Measurements from ENCODE around the gene ZBTB43.

GRCh38 chr9:126809068-126809467, 4.2 kb downstream of the ZBTB43 start:
- TF ChIP-seq CTCF (conservative IDR thresholded peaks at IDR 0.05; ENCODE audit: low read depth in 2 of 2) (no peak), REST (IDR thresholded peaks at IDR 0.05; ENCODE audit: unreplicated experiment) (no peak), EZH2phosphoT487 (IDR thresholded peaks at IDR 0.05; ENCODE audit: unreplicated experiment) (no peak), POLR2AphosphoS5 (IDR thresholded peaks at IDR 0.05; ENCODE audit: low read depth) (no peak), JUNB (IDR thresholded peaks at IDR 0.05; ENCODE audit: unreplicated experiment) (no peak), EZH2 (IDR thresholded peaks at IDR 0.05; ENCODE audit: low read depth, unreplicated experiment) (no peak), STAT1 (IDR thresholded peaks at IDR 0.05; ENCODE audit: unreplicated experiment) (no peak), CREB1 (CRISPR knock-in tag; IDR thresholded peaks at IDR 0.05; ENCODE audit: low read depth) (no peak)

Data from GM23338 (cell line).